Measurements from ENCODE around the gene CTRL.

GRCh38 chr16:67943619-67944504, 12.2 kb upstream of the CTRL start, which contains the start of gene LCAT:
- TF ChIP-seq POLR2A (IDR thresholded peaks at IDR 0.05; ENCODE audit: low read depth, low read length) (no peak), POLR2AphosphoS5 (IDR thresholded peaks at IDR 0.05; ENCODE audit: low read depth, low read length) (no peak), TAF1 (IDR thresholded peaks at IDR 0.05; ENCODE audit: low read depth, low read length) (no peak), SPI1 (IDR thresholded peaks at IDR 0.05; ENCODE audit: low read depth, low read length) (no peak), PAX5 (IDR thresholded peaks at IDR 0.05; ENCODE audit: insufficient read depth, low read length, severe bottlenecking) (no peak), POU2F2 (IDR thresholded peaks at IDR 0.05; ENCODE audit: low read depth, low read length) (no peak)
